SK-N-MC (cell line): ENCODE measurements around the gene MYOF.

Experiments used
- DNase-seq: peaks from one replicate; pipeline ENCODE4 v3.0.0-alpha.2; 2011; ENCODE audit warnings: low read depth, low spot score
- H3K27ac ChIP-seq: fragments of 200-600 bp; sonication (generic); 2 replicates; pipeline ENCODE4 v1.5.1; 2016; ENCODE audit warnings: mixed run types
- H3K36me3 ChIP-seq: fragments of 200-600 bp; sonication (generic); 2 replicates; pipeline ENCODE4 v1.6.1; 2017; ENCODE audit warnings: antibody characterized with exemption, low read length, mixed read lengths; ENCODE audit not compliant: insufficient read depth
- H3K4me3 ChIP-seq: fragments of 200-600 bp; sonication (generic); 2 replicates; pipeline ENCODE4 v1.5.1; 2016
- H3K9ac ChIP-seq: fragments of 200-600 bp; sonication (generic); 2 replicates; pipeline ENCODE4 v1.8.0; 2017; ENCODE audit warnings: mixed run types, mixed read lengths; ENCODE audit not compliant: insufficient read length
- H3K9me3 ChIP-seq: fragments of 200-600 bp; sonication (generic); 2 replicates; pipeline ENCODE4 v1.6.1; 2017; ENCODE audit warnings: low read depth, mild to moderate bottlenecking, antibody characterized with exemption, low read length, moderate library complexity, mixed read lengths
- EZH2 ChIP-seq: fragments of 200-600 bp; sonication (generic); IDR thresholded peaks from one replicate; pipeline ENCODE4 v1.6.1; 2017; ENCODE audit warnings: antibody characterized with exemption
- FOXP2 ChIP-seq: optimal IDR thresholded peaks from 2 replicates; pipeline ENCODE3; 2011; ENCODE audit warnings: mild to moderate bottlenecking, moderate library complexity; ENCODE audit not compliant: insufficient read depth; ENCODE audit errors: extremely low read length, control extremely low read depth
- POLR2AphosphoS5 ChIP-seq: IDR thresholded peaks from 2 replicates; pipeline ENCODE4 v1.6.1; 2012; ENCODE audit warnings: mild to moderate bottlenecking, low read depth, low read length, borderline replicate concordance

The MYOF gene

GRCh38 chr10:93491602-93492121, 9.5 kb upstream of the MYOF start:
- Histone ChIP-seq H3K27ac (no peak overlapping the region), H3K36me3 (no peaks in the 10 kb centered on the region), H3K9me3 (no peaks in the 10 kb centered on the region), H3K4me3 (no peak overlapping the region), H3K9ac (no peak overlapping the region)
- TF ChIP-seq EZH2: no peak
- TF ChIP-seq FOXP2: no peak
- no peak for TF ChIP-seq POLR2AphosphoS5
- DNase-seq: no peak

GRCh38 chr10:93488956-93489528, 6.9 kb upstream of the MYOF start:
- H3K36me3 ChIP-seq: no peaks in the 10 kb centered on the region
- TF ChIP-seq FOXP2 (no peak), EZH2 (no peak), POLR2AphosphoS5 (no peak)
- H3K4me3 ChIP-seq: no peak overlapping the region
- H3K9me3 ChIP-seq: no peaks in the 10 kb centered on the region
- no peak for DNase-seq
- no peak overlapping the region for H3K9ac ChIP-seq
- no peak overlapping the region for H3K27ac ChIP-seq

GRCh38 chr10:93485690-93486089, 3.6 kb upstream of the MYOF start:
- Histone ChIP-seq H3K9me3 (no peaks in the 10 kb centered on the region), H3K27ac (no peak overlapping the region), H3K4me3 (no peak overlapping the region), H3K9ac (no peak overlapping the region), H3K36me3 (no peaks in the 10 kb centered on the region)
- no peak for TF ChIP-seq EZH2
- TF ChIP-seq POLR2AphosphoS5: no peak
- no peak for TF ChIP-seq FOXP2
- DNase-seq: no peak

- Histone ChIP-seq H3K4me3 (peak overlapping the region; percentile 82), H3K9ac (no peak overlapping the region), H3K36me3 (no peaks in the 10 kb centered on the region), H3K27ac (no peak overlapping the region), H3K9me3 (no peaks in the 10 kb centered on the region)
- DNase-seq: no peak
- TF ChIP-seq EZH2 (no peak), FOXP2 (no peak), POLR2AphosphoS5 (no peak)
These were observed 443 bp downstream of the MYOF start for GRCh38 chr10:93481637-93482144.

- no peak overlapping the region for H3K9ac ChIP-seq
- H3K4me3 ChIP-seq: no peak overlapping the region
- no peaks in the 10 kb centered on the region for H3K36me3 ChIP-seq
- H3K9me3 ChIP-seq: no peaks in the 10 kb centered on the region
- no peak overlapping the region for H3K27ac ChIP-seq
- no peak for DNase-seq
- TF ChIP-seq EZH2: no peak
- TF ChIP-seq POLR2AphosphoS5: no peak
- no peak for TF ChIP-seq FOXP2
These were observed 3.3 kb downstream of the MYOF start for GRCh38 chr10:93478873-93479272.

- TF ChIP-seq POLR2AphosphoS5: no peak
- no peak for TF ChIP-seq FOXP2
- no peak for TF ChIP-seq EZH2
- Histone ChIP-seq H3K9me3 (no peaks in the 10 kb centered on the region), H3K9ac (no peak overlapping the region), H3K27ac (no peak overlapping the region), H3K36me3 (no peaks in the 10 kb centered on the region), H3K4me3 (no peak overlapping the region)
- DNase-seq: no peak
These were observed 5.4 kb downstream of the MYOF start for GRCh38 chr10:93476756-93477155.

GRCh38 chr10:93475871-93476270, 6.3 kb downstream of the MYOF start:
- Histone ChIP-seq H3K9me3 (no peaks in the 10 kb centered on the region), H3K36me3 (no peaks in the 10 kb centered on the region), H3K27ac (no peak overlapping the region), H3K9ac (no peak overlapping the region), H3K4me3 (no peak overlapping the region)
- DNase-seq: no peak
- TF ChIP-seq FOXP2: no peak
- no peak for TF ChIP-seq POLR2AphosphoS5
- no peak for TF ChIP-seq EZH2

- no peaks in the 10 kb centered on the region for H3K36me3 ChIP-seq
- DNase-seq: no peak
- H3K9ac ChIP-seq: no peak overlapping the region
- no peak for TF ChIP-seq EZH2
- TF ChIP-seq POLR2AphosphoS5: no peak
- no peak for TF ChIP-seq FOXP2
- H3K27ac ChIP-seq: no peak overlapping the region
- no peak overlapping the region for H3K4me3 ChIP-seq
- H3K9me3 ChIP-seq: no peaks in the 10 kb centered on the region
These were observed 6.9 kb downstream of the MYOF start for GRCh38 chr10:93475227-93475626.
